NT2/D1 (cell line): ENCODE data around the gene RBM44.
"Not testable (repeated sequence)": the region's sequence is repeated elsewhere in the genome, so short reads cannot be mapped to it uniquely, and the experiment has no call there.

Experiments
- DNase-seq: peaks from one replicate; pipeline ENCODE4 v3.0.0-alpha.2; 2011; ENCODE audit warnings: low read depth, low spot score
- H3K27me3 ChIP-seq: 2 replicates; pipeline ENCODE4 v1.6.0; 2011; ENCODE audit warnings: mild to moderate bottlenecking; ENCODE audit not compliant: insufficient read length, insufficient read depth
- H3K36me3 ChIP-seq: 2 replicates; pipeline ENCODE4 v1.6.1; 2011; ENCODE audit warnings: mild to moderate bottlenecking, low read length, mixed read lengths; ENCODE audit not compliant: insufficient read depth, insufficient read length
- H3K4me1 ChIP-seq: 2 replicates; pipeline ENCODE4 v1.5.1; 2011; ENCODE audit not compliant: insufficient read depth, insufficient read length
- H3K4me3 ChIP-seq: 2 replicates; pipeline ENCODE4 v1.5.1; 2011; ENCODE audit warnings: low read depth; ENCODE audit not compliant: insufficient read length
- H3K9ac ChIP-seq: 2 replicates; pipeline ENCODE4 v1.6.0; 2011; ENCODE audit warnings: low read depth; ENCODE audit not compliant: insufficient read length
- H3K9me3 ChIP-seq: 2 replicates; pipeline ENCODE4 v1.5.1; 2011; ENCODE audit warnings: mild to moderate bottlenecking, low read length; ENCODE audit not compliant: insufficient read depth
- SUZ12 ChIP-seq: IDR thresholded peaks from 2 replicates; pipeline ENCODE4 v1.6.1; 2011; ENCODE audit not compliant: insufficient read length, insufficient read depth; ENCODE audit errors: extremely low read depth
- YY1 ChIP-seq: IDR thresholded peaks from 2 replicates; pipeline ENCODE4 v1.6.1; 2011; ENCODE audit not compliant: insufficient read length, insufficient read depth
- ZNF274 ChIP-seq: IDR thresholded peaks from 2 replicates; pipeline ENCODE4 v1.6.1; 2011; ENCODE audit warnings: mild to moderate bottlenecking, low read depth, low read length

RBM44 gene

GRCh38 chr2:237798236-237799059 is at the start of gene RBM44:
RBM44 (plus strand) TSS chr2:237798779; CDS start chr2:237813610, 14,831 bp downstream.
- H3K4me3 ChIP-seq, result no peak within 1 kb of the TSS
- no peak for TF ChIP-seq SUZ12
- TF ChIP-seq YY1, result no peak
- TF ChIP-seq ZNF274, result no peak
- H3K9ac ChIP-seq, result no peak within 1 kb of the TSS
- no peak for DNase-seq
- H3K36me3 ChIP-seq, result no peaks in the 10 kb centered on the region
- H3K9me3 ChIP-seq, result no peaks in the 10 kb centered on the region
- no peaks in the 10 kb centered on the region for H3K27me3 ChIP-seq
- H3K4me1 ChIP-seq, result no peaks in the 10 kb centered on the region

GRCh38 chr2:237749002-237749401 is 49.6 kb upstream of the RBM44 start:
- Histone ChIP-seq H3K36me3 (peaks cover 70% of the 10 kb centered on the region), H3K4me1 (peaks cover 3% of the 10 kb centered on the region), H3K9me3 (no peaks in the 10 kb centered on the region), H3K9ac (no peak overlapping the region), H3K27me3 (no peaks in the 10 kb centered on the region), H3K4me3 (no peak overlapping the region)
- no peak for TF ChIP-seq ZNF274
- TF ChIP-seq YY1, result no peak
- no peak for TF ChIP-seq SUZ12
- no peak for DNase-seq

GRCh38 chr2:237749961-237750360 is 48.6 kb upstream of the RBM44 start:
- DNase-seq, result no peak
- Histone ChIP-seq H3K9ac (no peak overlapping the region), H3K9me3 (no peaks in the 10 kb centered on the region), H3K36me3 (peaks cover 75% of the 10 kb centered on the region), H3K27me3 (no peaks in the 10 kb centered on the region), H3K4me1 (no peaks in the 10 kb centered on the region), H3K4me3 (no peak overlapping the region)
- TF ChIP-seq SUZ12 (no peak), YY1 (no peak), ZNF274 (no peak)

- H3K9ac ChIP-seq, H3K4me3 ChIP-seq, H3K27me3 ChIP-seq, H3K4me1 ChIP-seq, H3K9me3 ChIP-seq, DNase-seq: not testable (repeated sequence)
- peaks cover 78% of the 10 kb centered on the region for H3K36me3 ChIP-seq
These were observed 48.1 kb upstream of the RBM44 start for GRCh38 chr2:237750441-237750840.

- Histone ChIP-seq H3K36me3 (peaks cover 88% of the 10 kb centered on the region), H3K9me3 (no peaks in the 10 kb centered on the region), H3K27me3 (no peaks in the 10 kb centered on the region), H3K4me1 (no peaks in the 10 kb centered on the region), H3K4me3 (no peak overlapping the region), H3K9ac (no peak overlapping the region)
- no peak for TF ChIP-seq ZNF274
- TF ChIP-seq SUZ12, result no peak
- TF ChIP-seq YY1, result no peak
- no peak for DNase-seq
These were observed 45.8 kb upstream of the RBM44 start for GRCh38 chr2:237752761-237753165.

GRCh38 chr2:237754182-237754581 is 44.4 kb upstream of the RBM44 start:
- no peak overlapping the region for H3K4me3 ChIP-seq
- H3K36me3 ChIP-seq, result peaks cover 88% of the 10 kb centered on the region
- H3K27me3 ChIP-seq, result no peaks in the 10 kb centered on the region
- H3K4me1 ChIP-seq, result no peaks in the 10 kb centered on the region
- no peak overlapping the region for H3K9ac ChIP-seq
- H3K9me3 ChIP-seq, result no peaks in the 10 kb centered on the region
- no peak for DNase-seq
- TF ChIP-seq YY1 (no peak), SUZ12 (no peak), ZNF274 (no peak)

- no peak overlapping the region for H3K4me3 ChIP-seq
- H3K9ac ChIP-seq, result no peak overlapping the region
- no peak for DNase-seq
- no peak for TF ChIP-seq ZNF274
- TF ChIP-seq YY1, result no peak
- TF ChIP-seq SUZ12, result no peak
- H3K36me3 ChIP-seq, result peaks cover 88% of the 10 kb centered on the region
- H3K4me1 ChIP-seq, result no peaks in the 10 kb centered on the region
- H3K27me3 ChIP-seq, result no peaks in the 10 kb centered on the region
- no peaks in the 10 kb centered on the region for H3K9me3 ChIP-seq
These were observed 43.8 kb upstream of the RBM44 start for GRCh38 chr2:237754626-237755248.
